HFF-Myc (cell line): ENCODE data around the gene PLXNA4.

Experiments
- DNase-seq: peaks from one replicate; pipeline ENCODE4 v3.0.0-alpha.2; 2011; ENCODE audit warnings: low read depth; ENCODE audit errors: extremely low read depth
- H3K4me3 ChIP-seq: replicated peaks from 2 replicates; pipeline ENCODE4 v1.5.1; 2011; ENCODE audit warnings: low read depth, mild to moderate bottlenecking, control low read depth, low read length
- CTCF ChIP-seq: IDR thresholded peaks from 2 replicates; pipeline ENCODE4 v1.5.1; 2012; ENCODE audit warnings: mild to moderate bottlenecking, low read depth, low read length, control low read depth; ENCODE audit errors: missing control alignments

The PLXNA4 gene

GRCh38 chr7:132590162-132590561 lies 13.9 kb upstream of the PLXNA4 start:
- no peak overlapping the region for H3K4me3 ChIP-seq
- no peak for TF ChIP-seq CTCF
- DNase-seq, result no peak

GRCh38 chr7:132588596-132588995 lies 12.3 kb upstream of the PLXNA4 start:
- TF ChIP-seq CTCF, result no peak
- no peak overlapping the region for H3K4me3 ChIP-seq
- DNase-seq, result no peak

GRCh38 chr7:132584796-132585494 lies 8.7 kb upstream of the PLXNA4 start:
- H3K4me3 ChIP-seq, result no peak overlapping the region
- no peak for DNase-seq
- no peak for TF ChIP-seq CTCF

DNA sequence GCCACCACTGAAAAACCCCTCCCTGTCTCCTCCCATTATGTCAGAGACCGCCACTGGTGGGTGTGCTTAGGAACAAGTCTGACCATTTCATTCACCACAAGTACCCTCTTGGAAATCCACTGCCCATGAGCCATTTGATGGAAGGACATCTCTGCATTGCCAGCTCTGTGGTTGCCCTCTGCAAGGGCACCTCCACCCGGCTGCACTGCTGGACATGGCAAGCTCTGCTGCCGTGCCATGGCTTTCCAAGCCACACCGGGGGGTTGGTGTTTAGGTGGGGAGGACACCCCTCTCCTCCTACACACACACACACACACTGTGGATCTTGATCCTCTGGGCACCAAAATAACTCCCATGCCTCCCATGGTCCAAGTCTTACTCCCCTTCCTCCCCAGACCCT lies 5.2 kb upstream of the PLXNA4 start:
- no peak overlapping the region for H3K4me3 ChIP-seq
- no peak for DNase-seq
- TF ChIP-seq CTCF, result no peak

DNA sequence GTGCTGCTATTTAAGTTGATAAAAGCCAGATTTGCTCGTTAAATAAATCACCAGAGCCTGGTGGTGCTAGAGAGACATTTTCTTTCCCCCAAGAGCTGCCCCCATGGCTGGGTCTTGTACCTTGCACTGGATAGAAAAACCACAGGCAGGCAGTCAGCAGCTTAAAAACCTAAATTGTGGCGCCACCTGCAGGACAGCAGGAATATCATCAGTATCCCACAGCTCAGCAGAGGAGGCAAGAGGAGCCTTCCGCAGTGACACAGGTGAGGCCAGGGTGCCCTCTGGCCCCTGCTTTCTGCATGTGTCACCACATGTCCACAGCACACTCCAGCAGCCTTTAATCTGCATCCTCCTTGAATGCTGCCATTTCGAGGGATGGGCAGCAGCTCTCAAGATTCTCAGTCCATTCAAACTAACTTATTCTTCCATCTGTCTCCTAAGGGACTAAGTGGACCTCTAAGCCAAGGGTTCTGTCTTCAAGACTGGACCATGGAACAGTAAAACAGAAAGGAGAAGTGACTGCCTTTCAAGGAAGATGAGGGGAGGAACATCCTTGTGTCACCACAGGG lies 4.5 kb upstream of the PLXNA4 start:
- H3K4me3 ChIP-seq, result no peak overlapping the region
- TF ChIP-seq CTCF, result peak; percentile 62
- DNase-seq, result peak; percentile 30

GRCh38 chr7:132580277-132580676 lies 4.0 kb upstream of the PLXNA4 start:
- DNase-seq, result no peak

More at GRCh38 chr7:132580277-132580676, 4.0 kb upstream of the PLXNA4 start:
- no peak overlapping the region for H3K4me3 ChIP-seq
- no peak for TF ChIP-seq CTCF
